ENCODE results near the gene FOLR1.
"Not testable (repeated sequence)": the region's sequence is repeated elsewhere in the genome, so short reads cannot be mapped to it uniquely, and the experiment has no call there.

FOLR1 gene

GRCh38 chr11:72180892-72181552 lies 10.9 kb upstream of the FOLR1 start:
- not testable (repeated sequence) for H3K27ac ChIP-seq (ENCODE audit: insufficient read depth, low read length, poor library complexity, severe bottlenecking); H3K4me3 ChIP-seq (ENCODE audit: insufficient read depth, low read depth, low read length, poor library complexity, severe bottlenecking); H3K27me3 ChIP-seq (replicated peaks; ENCODE audit: control insufficient read depth, insufficient read depth, low read length, poor library complexity, severe bottlenecking); H3K36me3 ChIP-seq (ENCODE audit: control insufficient read depth, insufficient read depth, low read length); H3K9me3 ChIP-seq (ENCODE audit: control insufficient read depth, low read length); DNase-seq; H3K4me1 ChIP-seq (ENCODE audit: control insufficient read depth, insufficient read depth, low read length, poor library complexity, severe bottlenecking)

- H3K4me1 ChIP-seq (ENCODE audit: control insufficient read depth, insufficient read depth, low read length, poor library complexity, severe bottlenecking); H3K27ac ChIP-seq (ENCODE audit: insufficient read depth, low read length, poor library complexity, severe bottlenecking); H3K27me3 ChIP-seq (replicated peaks; ENCODE audit: control insufficient read depth, insufficient read depth, low read length, poor library complexity, severe bottlenecking); H3K9me3 ChIP-seq (ENCODE audit: control insufficient read depth, low read length); DNase-seq; H3K4me3 ChIP-seq (ENCODE audit: insufficient read depth, low read depth, low read length, poor library complexity, severe bottlenecking); H3K36me3 ChIP-seq (ENCODE audit: control insufficient read depth, insufficient read depth, low read length): not testable (repeated sequence)
Measured at GRCh38 chr11:72181553-72181958, 10.4 kb upstream of the FOLR1 start.

- Histone ChIP-seq H3K36me3 (ENCODE audit: control insufficient read depth, insufficient read depth, low read length) (no peaks in the 10 kb centered on the region), H3K4me3 (ENCODE audit: insufficient read depth, low read depth, low read length, poor library complexity, severe bottlenecking) (no peak overlapping the region), H3K27me3 (replicated peaks; ENCODE audit: control insufficient read depth, insufficient read depth, low read length, poor library complexity, severe bottlenecking) (no peaks in the 10 kb centered on the region), H3K27ac (ENCODE audit: insufficient read depth, low read length, poor library complexity, severe bottlenecking) (no peak overlapping the region), H3K4me1 (ENCODE audit: control insufficient read depth, insufficient read depth, low read length, poor library complexity, severe bottlenecking) (no peaks in the 10 kb centered on the region), H3K9me3 (ENCODE audit: control insufficient read depth, low read length) (no peaks in the 10 kb centered on the region)
- no peak for DNase-seq
Measured at GRCh38 chr11:72188267-72188666, 3.7 kb upstream of the FOLR1 start.

- H3K27ac ChIP-seq (ENCODE audit: insufficient read depth, low read length, poor library complexity, severe bottlenecking) = no peak overlapping the region
- no peaks in the 10 kb centered on the region for H3K36me3 ChIP-seq (ENCODE audit: control insufficient read depth, insufficient read depth, low read length)
- H3K4me1 ChIP-seq (ENCODE audit: control insufficient read depth, insufficient read depth, low read length, poor library complexity, severe bottlenecking) = no peaks in the 10 kb centered on the region
- no peak for DNase-seq
- H3K27me3 ChIP-seq (replicated peaks; ENCODE audit: control insufficient read depth, insufficient read depth, low read length, poor library complexity, severe bottlenecking) = no peaks in the 10 kb centered on the region
- H3K4me3 ChIP-seq (ENCODE audit: insufficient read depth, low read depth, low read length, poor library complexity, severe bottlenecking) = no peak overlapping the region
- no peaks in the 10 kb centered on the region for H3K9me3 ChIP-seq (ENCODE audit: control insufficient read depth, low read length)
Measured at GRCh38 chr11:72189455-72190250, 2.3 kb upstream of the FOLR1 start.

- no peaks in the 10 kb centered on the region for H3K27me3 ChIP-seq (replicated peaks; ENCODE audit: control insufficient read depth, insufficient read depth, low read length, poor library complexity, severe bottlenecking)
- no peaks in the 10 kb centered on the region for H3K9me3 ChIP-seq (ENCODE audit: control insufficient read depth, low read length)
- H3K27ac ChIP-seq (ENCODE audit: insufficient read depth, low read length, poor library complexity, severe bottlenecking) = no peak overlapping the region
- no peak overlapping the region for H3K4me3 ChIP-seq (ENCODE audit: insufficient read depth, low read depth, low read length, poor library complexity, severe bottlenecking)
- no peaks in the 10 kb centered on the region for H3K36me3 ChIP-seq (ENCODE audit: control insufficient read depth, insufficient read depth, low read length)
- DNase-seq = no peak
- H3K4me1 ChIP-seq (ENCODE audit: control insufficient read depth, insufficient read depth, low read length, poor library complexity, severe bottlenecking) = no peaks in the 10 kb centered on the region
Measured at GRCh38 chr11:72190631-72191071, 1.3 kb upstream of the FOLR1 start.

- Histone ChIP-seq H3K36me3 (ENCODE audit: control insufficient read depth, insufficient read depth, low read length) (no peaks in the 10 kb centered on the region), H3K27ac (ENCODE audit: insufficient read depth, low read length, poor library complexity, severe bottlenecking) (no peak overlapping the region), H3K4me1 (ENCODE audit: control insufficient read depth, insufficient read depth, low read length, poor library complexity, severe bottlenecking) (no peaks in the 10 kb centered on the region), H3K27me3 (replicated peaks; ENCODE audit: control insufficient read depth, insufficient read depth, low read length, poor library complexity, severe bottlenecking) (no peaks in the 10 kb centered on the region), H3K4me3 (ENCODE audit: insufficient read depth, low read depth, low read length, poor library complexity, severe bottlenecking) (no peak overlapping the region), H3K9me3 (ENCODE audit: control insufficient read depth, low read length) (no peaks in the 10 kb centered on the region)
- no peak for DNase-seq
Measured at GRCh38 chr11:72195518-72196270, 3.8 kb downstream of the FOLR1 start.

- H3K27ac ChIP-seq (ENCODE audit: insufficient read depth, low read length, poor library complexity, severe bottlenecking); H3K36me3 ChIP-seq (ENCODE audit: control insufficient read depth, insufficient read depth, low read length); H3K9me3 ChIP-seq (ENCODE audit: control insufficient read depth, low read length); H3K4me3 ChIP-seq (ENCODE audit: insufficient read depth, low read depth, low read length, poor library complexity, severe bottlenecking); H3K27me3 ChIP-seq (replicated peaks; ENCODE audit: control insufficient read depth, insufficient read depth, low read length, poor library complexity, severe bottlenecking); H3K4me1 ChIP-seq (ENCODE audit: control insufficient read depth, insufficient read depth, low read length, poor library complexity, severe bottlenecking); DNase-seq: not testable (repeated sequence)
Measured at GRCh38 chr11:72201445-72201844, 9.5 kb downstream of the FOLR1 start.

GRCh38 chr11:72202571-72202970 lies 10.6 kb downstream of the FOLR1 start:
- no peaks in the 10 kb centered on the region for H3K36me3 ChIP-seq (ENCODE audit: control insufficient read depth, insufficient read depth, low read length)

GRCh38 chr11:72203163-72203562 lies 11.2 kb downstream of the FOLR1 start:
- Histone ChIP-seq H3K4me1 (ENCODE audit: control insufficient read depth, insufficient read depth, low read length, poor library complexity, severe bottlenecking) (no peaks in the 10 kb centered on the region), H3K4me3 (ENCODE audit: insufficient read depth, low read depth, low read length, poor library complexity, severe bottlenecking) (no peak overlapping the region), H3K27me3 (replicated peaks; ENCODE audit: control insufficient read depth, insufficient read depth, low read length, poor library complexity, severe bottlenecking) (no peaks in the 10 kb centered on the region), H3K36me3 (ENCODE audit: control insufficient read depth, insufficient read depth, low read length) (no peaks in the 10 kb centered on the region), H3K9me3 (ENCODE audit: control insufficient read depth, low read length) (no peaks in the 10 kb centered on the region), H3K27ac (ENCODE audit: insufficient read depth, low read length, poor library complexity, severe bottlenecking) (no peak overlapping the region)
- no peak for DNase-seq

More at GRCh38 chr11:72202571-72202970, 10.6 kb downstream of the FOLR1 start:
- Histone ChIP-seq H3K9me3 (ENCODE audit: control insufficient read depth, low read length) (no peaks in the 10 kb centered on the region), H3K4me3 (ENCODE audit: insufficient read depth, low read depth, low read length, poor library complexity, severe bottlenecking) (no peak overlapping the region), H3K4me1 (ENCODE audit: control insufficient read depth, insufficient read depth, low read length, poor library complexity, severe bottlenecking) (no peaks in the 10 kb centered on the region), H3K27ac (ENCODE audit: insufficient read depth, low read length, poor library complexity, severe bottlenecking) (no peak overlapping the region), H3K27me3 (replicated peaks; ENCODE audit: control insufficient read depth, insufficient read depth, low read length, poor library complexity, severe bottlenecking) (no peaks in the 10 kb centered on the region)
- DNase-seq = no peak

- H3K36me3 ChIP-seq (ENCODE audit: control insufficient read depth, insufficient read depth, low read length) = no peaks in the 10 kb centered on the region
Measured at GRCh38 chr11:72204886-72205285, 12.9 kb downstream of the FOLR1 start.

More at GRCh38 chr11:72204886-72205285, 12.9 kb downstream of the FOLR1 start:
- Histone ChIP-seq H3K27me3 (replicated peaks; ENCODE audit: control insufficient read depth, insufficient read depth, low read length, poor library complexity, severe bottlenecking) (no peaks in the 10 kb centered on the region), H3K27ac (ENCODE audit: insufficient read depth, low read length, poor library complexity, severe bottlenecking) (no peak overlapping the region), H3K4me1 (ENCODE audit: control insufficient read depth, insufficient read depth, low read length, poor library complexity, severe bottlenecking) (no peaks in the 10 kb centered on the region), H3K9me3 (ENCODE audit: control insufficient read depth, low read length) (no peaks in the 10 kb centered on the region), H3K4me3 (ENCODE audit: insufficient read depth, low read depth, low read length, poor library complexity, severe bottlenecking) (no peak overlapping the region)
- no peak for DNase-seq
